GM12874 (cell line): Measurements from ENCODE around the gene LSP1.

Experiments used
- TF ChIP-seq, protein P1 (sequence below): IDR thresholded peaks from 2 replicates; pipeline ENCODE4 v1.5.1; 2011; ENCODE audit warnings: low read depth, mild to moderate bottlenecking, control low read depth, low read length, moderate library complexity; ENCODE audit not compliant: insufficient read depth

The LSP1 gene

DNA sequence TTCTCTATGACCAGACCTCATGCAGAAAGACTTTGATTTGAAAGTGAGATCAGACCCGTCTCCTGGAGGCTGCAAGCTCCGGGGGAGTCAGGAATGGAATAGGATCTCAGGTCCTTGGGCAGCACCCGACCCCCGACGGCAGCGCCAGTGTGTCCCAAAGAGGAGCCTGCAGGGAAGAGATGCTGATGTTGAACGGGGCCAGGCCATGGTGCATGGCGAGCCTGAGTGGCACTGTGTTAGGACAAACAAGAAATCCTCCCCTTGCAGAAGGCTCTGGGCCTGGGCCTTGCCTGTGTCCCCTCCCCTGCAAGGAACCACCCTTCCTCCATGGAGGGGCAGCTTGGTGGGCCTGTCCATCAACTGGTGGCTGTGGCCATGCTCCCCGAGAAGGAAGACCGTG lies 38.2 kb upstream of the LSP1 start:
- TF ChIP-seq, protein P1, sequence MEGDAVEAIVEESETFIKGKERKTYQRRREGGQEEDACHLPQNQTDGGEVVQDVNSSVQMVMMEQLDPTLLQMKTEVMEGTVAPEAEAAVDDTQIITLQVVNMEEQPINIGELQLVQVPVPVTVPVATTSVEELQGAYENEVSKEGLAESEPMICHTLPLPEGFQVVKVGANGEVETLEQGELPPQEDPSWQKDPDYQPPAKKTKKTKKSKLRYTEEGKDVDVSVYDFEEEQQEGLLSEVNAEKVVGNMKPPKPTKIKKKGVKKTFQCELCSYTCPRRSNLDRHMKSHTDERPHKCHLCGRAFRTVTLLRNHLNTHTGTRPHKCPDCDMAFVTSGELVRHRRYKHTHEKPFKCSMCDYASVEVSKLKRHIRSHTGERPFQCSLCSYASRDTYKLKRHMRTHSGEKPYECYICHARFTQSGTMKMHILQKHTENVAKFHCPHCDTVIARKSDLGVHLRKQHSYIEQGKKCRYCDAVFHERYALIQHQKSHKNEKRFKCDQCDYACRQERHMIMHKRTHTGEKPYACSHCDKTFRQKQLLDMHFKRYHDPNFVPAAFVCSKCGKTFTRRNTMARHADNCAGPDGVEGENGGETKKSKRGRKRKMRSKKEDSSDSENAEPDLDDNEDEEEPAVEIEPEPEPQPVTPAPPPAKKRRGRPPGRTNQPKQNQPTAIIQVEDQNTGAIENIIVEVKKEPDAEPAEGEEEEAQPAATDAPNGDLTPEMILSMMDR, result no peak

DNA sequence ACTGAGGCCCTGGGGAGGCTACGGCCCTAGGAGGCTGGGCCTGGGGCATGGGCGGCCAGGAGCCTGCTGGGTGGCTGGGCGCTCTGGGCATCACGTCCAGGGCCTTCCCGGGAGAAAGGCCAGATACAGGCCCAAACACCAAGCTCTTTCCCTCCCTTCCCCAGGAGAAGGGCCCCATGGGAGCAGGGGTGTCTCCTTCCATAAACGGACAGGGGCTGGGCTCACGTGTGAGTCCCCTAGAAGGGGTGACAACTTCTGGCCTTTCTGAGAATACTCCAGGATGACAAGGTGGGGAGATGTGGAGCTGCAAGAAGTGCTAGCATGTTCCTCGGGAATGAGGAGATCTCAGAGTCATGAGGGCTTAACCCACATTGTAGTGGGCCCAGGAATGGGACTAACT lies 37.6 kb upstream of the LSP1 start:
- TF ChIP-seq, protein P1, result no peak

DNA sequence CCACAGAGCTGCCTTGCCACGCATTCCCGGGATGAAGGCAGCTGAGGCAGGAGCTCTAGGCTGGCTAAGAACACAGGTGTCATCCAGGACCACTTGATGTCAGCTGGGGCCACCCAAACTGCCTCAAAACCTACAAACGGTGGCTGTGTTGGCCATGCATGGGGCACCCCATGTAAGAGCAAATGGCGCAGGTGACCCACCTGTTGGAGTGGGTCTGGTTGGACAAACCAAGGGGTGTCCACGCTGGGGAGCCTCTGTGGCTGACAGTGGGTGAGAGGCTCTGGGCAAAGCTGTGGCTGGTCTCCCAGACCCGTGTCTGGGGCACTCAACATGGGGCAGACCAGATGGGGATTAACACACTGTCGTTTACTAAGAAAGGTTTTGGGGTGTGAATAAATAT lies 37.1 kb upstream of the LSP1 start:
- TF ChIP-seq, protein P1, result no peak

DNA sequence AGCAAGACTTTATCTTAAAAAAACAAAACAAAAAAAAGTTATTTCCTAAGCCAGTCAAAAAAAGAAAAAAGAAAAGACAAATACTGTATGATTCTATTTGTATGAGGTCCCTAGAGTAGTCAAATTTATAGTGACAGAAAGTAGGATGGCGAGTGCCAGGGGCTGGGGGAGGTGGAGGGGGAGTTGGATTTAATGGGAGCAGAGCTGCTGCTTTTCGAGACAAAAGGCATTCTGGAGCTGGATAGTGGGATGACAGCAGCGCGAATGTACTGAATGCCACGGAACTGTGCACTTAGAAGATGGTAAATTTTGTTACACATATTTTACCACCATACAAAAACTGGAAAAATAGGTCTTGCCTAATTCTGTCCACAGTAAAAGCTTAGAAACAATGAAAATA lies 35.9 kb upstream of the LSP1 start:
- TF ChIP-seq, protein P1, result no peak

DNA sequence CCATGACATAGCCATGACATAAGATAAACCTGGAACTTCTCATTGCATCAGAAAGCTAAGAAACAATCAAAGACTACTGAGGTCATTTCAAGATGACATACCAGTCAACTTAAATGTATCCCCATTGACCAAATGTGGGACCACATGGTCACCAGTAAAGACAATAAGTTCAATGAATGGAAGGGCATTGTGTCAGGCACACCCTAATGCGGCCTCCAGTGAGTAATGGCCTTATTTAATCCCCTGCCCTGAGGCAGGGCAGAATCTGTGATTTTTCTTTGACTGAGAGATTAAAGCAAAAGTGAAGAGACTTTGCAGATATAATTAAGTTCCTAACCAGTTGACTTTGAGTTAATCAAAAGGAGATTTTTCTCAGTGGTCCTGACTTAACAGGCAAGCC lies 35.4 kb upstream of the LSP1 start:
- TF ChIP-seq, protein P1, result no peak

DNA sequence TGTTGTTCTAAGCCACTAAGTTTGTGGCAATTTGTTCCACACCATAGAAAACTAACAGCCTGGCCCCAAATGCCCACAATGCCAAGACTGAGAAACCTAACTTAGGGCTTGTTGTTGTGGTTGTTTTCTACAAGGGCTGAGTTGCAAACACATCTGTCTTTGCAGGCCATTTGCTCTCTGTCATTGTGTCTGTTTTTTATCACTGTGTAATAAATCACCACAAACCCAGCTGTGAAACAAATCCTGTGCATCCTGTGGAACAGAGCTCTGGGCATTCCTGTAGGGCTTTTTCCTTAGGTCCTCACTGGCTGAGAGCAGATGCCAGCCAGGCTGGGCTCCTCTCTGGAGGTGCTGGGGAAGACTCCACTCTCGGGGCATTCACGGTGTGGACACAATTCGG lies 33.8 kb upstream of the LSP1 start:
- TF ChIP-seq, protein P1, result no peak

DNA sequence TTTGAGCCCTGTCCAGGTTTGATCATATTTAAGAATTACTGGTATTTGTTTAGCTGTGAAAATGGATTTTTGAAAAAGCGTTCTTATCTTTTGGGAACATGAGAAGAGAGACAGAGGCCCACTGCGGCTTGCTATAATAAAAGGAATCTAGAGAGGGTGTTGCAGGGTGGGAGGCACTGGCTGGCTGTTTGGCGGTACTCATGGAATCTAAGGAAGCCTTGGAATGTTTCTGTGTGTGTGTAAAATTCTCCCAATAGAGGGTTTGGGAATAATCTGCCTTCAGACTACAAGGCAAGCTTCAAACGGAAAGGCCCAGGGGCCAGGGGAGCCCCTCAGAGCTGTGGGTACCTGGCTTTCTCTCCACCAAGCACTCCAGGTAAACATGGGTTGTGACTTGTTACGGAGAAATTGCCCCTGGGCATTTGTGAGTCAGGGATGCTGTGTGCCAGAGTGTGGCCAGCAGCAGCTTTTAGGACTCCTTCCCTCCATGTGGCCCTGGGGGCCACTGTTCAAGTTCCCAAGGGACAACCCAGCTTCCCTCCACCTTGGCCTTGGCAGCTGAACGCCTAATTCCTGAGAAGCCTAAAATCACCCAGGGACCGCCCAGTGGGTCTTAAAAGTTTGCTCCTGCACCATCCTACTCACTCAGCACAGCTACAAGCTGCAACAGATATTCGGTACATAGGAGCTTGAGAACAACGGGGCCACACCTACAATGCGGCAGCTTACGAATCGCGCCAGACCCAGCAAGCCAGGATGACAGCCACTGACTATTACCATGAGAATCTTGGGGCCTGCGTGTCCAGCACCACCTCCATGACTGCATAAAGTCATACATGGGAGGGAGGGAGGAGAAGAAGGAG lies 32.2 kb upstream of the LSP1 start:
- TF ChIP-seq, protein P1, result no peak
